GM10248 (cell line): ENCODE measurements around the gene NKX2-3.

ENCODE experiments used
- CTCF ChIA-PET: fragments of 300-600 bp; sonication (Branson Sonifier 250); formaldehyde crosslinking; extraction: SDS; loops from one replicate; lab custom pipeline; 2021; ENCODE audit warnings: antibody characterized with exemption; lab: Yijun Ruan, JAX
- POLR2A ChIA-PET: fragments of 350-650 bp; sonication (Branson Sonifier 250); formaldehyde crosslinking; extraction: SDS; loops from one replicate; lab custom pipeline; 2020; ENCODE audit warnings: antibody characterized with exemption; lab: Yijun Ruan, JAX
- DNase-seq: peaks from one replicate; pipeline ENCODE4 v3.0.0; 2012; ENCODE audit errors: extremely low spot score
- CTCF ChIP-seq: IDR thresholded peaks from 2 replicates; pipeline ENCODE4 v1.5.1; 2012; ENCODE audit warnings: mild to moderate bottlenecking, low read depth; ENCODE audit errors: extremely low read depth, missing control alignments, control extremely low read depth

Gene NKX2-3

GRCh38 chr10:99506416-99506815 lies 26.3 kb upstream of the NKX2-3 start:
- no peak for TF ChIP-seq CTCF
- POLR2A ChIA-PET = no interaction called here
- DNase-seq = no peak
- CTCF ChIA-PET = no interaction called here

GRCh38 chr10:99507265-99507664 lies 25.5 kb upstream of the NKX2-3 start:
- ChIA-PET POLR2A (no interaction called here), CTCF (no interaction called here)
- TF ChIP-seq CTCF = no peak
- no peak for DNase-seq

GRCh38 chr10:99513061-99513460 lies 19.7 kb upstream of the NKX2-3 start:
- ChIA-PET CTCF (interaction anchor here (0.9 to 2.2 kb wide), 3 partner anchors 9 to 77 kb away, joined by 4 to 8 read pairs (median 7); no protein-coding TSS in a partner anchor), POLR2A (no interaction called here)
- TF ChIP-seq CTCF = no peak
- DNase-seq = no peak

GRCh38 chr10:99519690-99520039 lies 13.1 kb upstream of the NKX2-3 start:
- ChIA-PET POLR2A (no interaction called here), CTCF (no interaction called here)
- DNase-seq = no peak
- TF ChIP-seq CTCF = no peak

- ChIA-PET POLR2A (no interaction called here), CTCF (no interaction called here)
- no peak for DNase-seq
- TF ChIP-seq CTCF = no peak
Measured at GRCh38 chr10:99520040-99520846, 12.5 kb upstream of the NKX2-3 start.

GRCh38 chr10:99520847-99521764 lies 11.6 kb upstream of the NKX2-3 start:
- no peak for DNase-seq
- CTCF ChIA-PET = no interaction called here
- POLR2A ChIA-PET = no interaction called here
- no peak for TF ChIP-seq CTCF
